B cell (primary cell): Measurements from ENCODE around the gene ZNF839. TPM values are rescaled to one million over a fixed set of nuclear protein-coding genes. Genes with fewer than 3 reads are reported as not detected.

Source experiments
- ATAC-seq: fragments of 200-7000 bp; cut with Tn5 transposase; one replicate; pipeline ENCODE4 v1.10.0; 2021; ENCODE audit warnings: low read depth, mild to moderate bottlenecking, moderate number of reproducible peaks, moderate library complexity
- CTCF ChIA-PET: fragments of 350-600 bp; sonication (Branson Sonifier 250); formaldehyde crosslinking; loops from one replicate; lab custom pipeline; 2021; ENCODE audit warnings: antibody characterized with exemption, inconsistent platforms; lab: Charles Lee
- POLR2A ChIA-PET: fragments of 350-600 bp; sonication (Branson Sonifier 250); formaldehyde crosslinking; loops from one replicate; lab custom pipeline; 2021; ENCODE audit warnings: antibody characterized with exemption; lab: Charles Lee
- DNase-seq: peaks from one replicate; pipeline ENCODE4 v3.0.0; 2013
- H2AFZ ChIP-seq: 2 replicates; pipeline ENCODE4 v1.6.1; 2012; ENCODE audit warnings: mild to moderate bottlenecking, low read depth, low read length; ENCODE audit not compliant: insufficient read depth, poor library complexity, severe bottlenecking
- H3K27ac ChIP-seq, 2 donors: 1 replicate in 1 of 2; 2 replicates in 1 of 2; pipeline ENCODE4 v1.5.1; 2012 to 2013; ENCODE audit warnings: low read length in 2 of 2, mild to moderate bottlenecking in 2 of 2, moderate library complexity in 1 of 2
- H3K27me3 ChIP-seq, 4 experiments: fragments of 200-600 bp in 1 of 4; sonication (generic) in 1 of 4; replicated peaks in 1 of 4; 1 replicate in 2 of 4; 2 replicates in 2 of 4; pipeline versions ENCODE4 v1.6.1 to v1.7.0; 2013 to 2016; ENCODE audit warnings: low read length in 3 of 4, mild to moderate bottlenecking in 2 of 4, mixed read lengths in 1 of 4, moderate library complexity in 1 of 4; ENCODE audit not compliant: insufficient read depth in 4 of 4, control insufficient read depth in 3 of 4; ENCODE audit errors: control extremely low read depth in 1 of 4
- H3K36me3 ChIP-seq, 2 experiments: replicated peaks in 1 of 2; 1 replicate in 1 of 2; 2 replicates in 1 of 2; pipeline versions ENCODE4 v1.6.1 to v1.7.1; 2013; ENCODE audit warnings: low read length in 1 of 2; ENCODE audit not compliant: insufficient read depth in 2 of 2, control insufficient read depth in 1 of 2; ENCODE audit errors: control extremely low read depth in 1 of 2, extremely low read depth in 1 of 2
- H3K4me1 ChIP-seq, 2 donors: fragments of 200-600 bp in 1 of 2; sonication (generic) in 1 of 2; 1 replicate in 1 of 2; 2 replicates in 1 of 2; pipeline versions ENCODE4 v1.5.1 to v1.6.1; 2013 to 2017; ENCODE audit warnings: low read length in 2 of 2; ENCODE audit not compliant: control insufficient read depth in 2 of 2, insufficient read depth in 2 of 2
- H3K4me2 ChIP-seq: replicated peaks from 2 replicates; pipeline ENCODE3; 2012; ENCODE audit warnings: mild to moderate bottlenecking, low read depth, low read length; ENCODE audit not compliant: poor library complexity, severe bottlenecking
- H3K4me3 ChIP-seq, 5 experiments: fragments of 200-600 bp in 1 of 5; sonication (generic) in 1 of 5; 1 replicate in 3 of 5; 2 replicates in 2 of 5; pipeline versions ENCODE4 v1.5.1 to v1.7.0; 2011 to 2016; ENCODE audit warnings: low read length in 4 of 5, mild to moderate bottlenecking in 4 of 5, low read depth in 2 of 5, control low read depth in 1 of 5, moderate library complexity in 1 of 5; ENCODE audit not compliant: insufficient read depth in 1 of 5; ENCODE audit errors: control extremely low read depth in 1 of 5, extremely low read depth in 1 of 5
- H3K79me2 ChIP-seq: fragments of 200-600 bp; sonication (generic); one replicate; pipeline ENCODE4 v1.6.0; 2016; ENCODE audit warnings: low read length; ENCODE audit not compliant: control insufficient read depth, insufficient read depth
- H3K9ac ChIP-seq: fragments of 200-600 bp; sonication (generic); 2 replicates; pipeline ENCODE4 v1.6.1; 2017; ENCODE audit warnings: mild to moderate bottlenecking, low read length, moderate library complexity
- H3K9me3 ChIP-seq, 3 donors: one replicate each; pipeline versions ENCODE4 v1.6.1 to v1.7.1; 2013; ENCODE audit warnings: low read length in 2 of 3; ENCODE audit not compliant: control insufficient read depth in 2 of 3, insufficient read depth in 1 of 3; ENCODE audit errors: control extremely low read depth in 1 of 3
- H4K20me1 ChIP-seq: 2 replicates; pipeline ENCODE4 v1.6.0; 2012; ENCODE audit warnings: mild to moderate bottlenecking, low read length; ENCODE audit not compliant: insufficient read depth, control insufficient read depth, poor library complexity, severe bottlenecking
- H3K27ac Mint-ChIP-seq: one replicate; pipeline ENCODE4 v1.8.0; 2021; ENCODE audit warnings: mixed read lengths
- H3K27me3 Mint-ChIP-seq: one replicate; pipeline ENCODE4 v1.8.0; 2021; ENCODE audit warnings: mixed read lengths
- H3K4me1 Mint-ChIP-seq: one replicate; pipeline ENCODE4 v1.8.0; 2021; ENCODE audit warnings: mixed read lengths
- H3K4me3 Mint-ChIP-seq: one replicate; pipeline ENCODE4 v1.8.0; 2021; ENCODE audit warnings: mixed read lengths
- H3K9me3 Mint-ChIP-seq: one replicate; pipeline ENCODE4 v1.8.0; 2022; ENCODE audit warnings: mixed read lengths; ENCODE audit not compliant: insufficient read depth
- EZH2 ChIP-seq: IDR thresholded peaks from 2 replicates; pipeline ENCODE4 v1.6.1; 2012; ENCODE audit warnings: borderline replicate concordance, low read depth, mild to moderate bottlenecking, moderate library complexity, low read length; ENCODE audit not compliant: insufficient read depth, poor library complexity, severe bottlenecking
- WGBS: methylation state at CpG from one replicate; pipeline ENCODE4 v1.1.5; 2013; ENCODE audit warnings: missing lambda C conversion rate; ENCODE audit not compliant: insufficient coverage; 5-methylcytosine and 5-hydroxymethylcytosine counted together
- intact Hi-C: fragments of 100-400 bp; cut with micrococcal nuclease; formaldehyde crosslinking; loops from one replicate; pipeline ENCODE4 v1.10.0; 2022
- polyA plus RNA-seq: library from polyadenylated mRNA; depleted of rRNA; stranded (reverse); fragments of >200 nt; gene quantifications from 2 replicates; pipeline ENCODE4 v1.2.3, GENCODE V29; 2012
- total RNA-seq, 2 donors: library from RNA; stranded (reverse); fragments of 120-200 nt in 1 of 2; gene quantifications; 1 replicate in 1 of 2; 2 replicates in 1 of 2; pipeline versions ENCODE4 v1.2.3 to v1.2.4, GENCODE V29; 2013 to 2022
- TF ChIP-seq, protein P1 (sequence below): fragments of 200-600 bp; IDR thresholded peaks from one replicate; pipeline ENCODE4 v1.8.0; 2022; ENCODE audit warnings: antibody characterized with exemption, mild to moderate bottlenecking

ZNF839 gene
- total and polyA plus RNA-seq, 2 donors (not counting 1 experiment from before 2014, with no cell fraction given) = 22.8 to 28.8 TPM

DNA sequence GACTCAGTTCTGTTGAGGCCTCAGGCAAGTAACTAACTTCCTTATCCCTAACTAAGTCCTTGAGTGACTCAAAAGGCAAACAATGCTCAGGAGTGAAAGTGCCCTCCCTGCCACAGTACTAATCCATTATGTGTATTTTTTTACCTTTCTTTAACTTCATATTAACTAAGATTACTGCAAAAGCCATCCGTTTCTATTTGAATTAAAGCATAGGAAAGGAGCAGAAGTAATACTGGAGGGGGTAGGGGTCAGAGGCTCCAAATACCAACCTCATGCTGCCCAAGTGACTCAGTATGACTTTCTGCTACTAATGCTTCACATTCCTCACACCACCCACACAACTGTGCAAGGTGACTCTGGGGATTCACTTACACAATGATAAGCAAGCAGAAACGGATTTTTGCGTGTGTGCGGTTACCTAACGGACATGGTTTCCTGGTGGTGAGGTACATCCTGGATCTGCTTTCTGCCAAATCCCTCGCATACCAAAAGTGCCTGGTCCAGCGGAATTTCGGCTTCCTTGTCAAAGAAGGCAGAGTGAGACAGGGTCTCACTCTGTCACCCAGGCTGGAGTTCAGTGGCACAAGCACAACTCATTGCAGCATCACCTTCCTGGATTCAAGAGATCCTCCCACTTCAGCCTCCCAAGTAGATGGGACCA lies 39.7 kb upstream of the ZNF839 start:
- Histone ChIP-seq H3K4me1 (no peaks in the 10 kb centered on the region), H3K9ac (no peak overlapping the region), H3K4me2 (no peak overlapping the region), H2AFZ (no peak overlapping the region), H3K36me3 (no peaks in the 10 kb centered on the region), H3K4me3 (no peak overlapping the region), H3K27me3 (no peaks in the 10 kb centered on the region), H3K9me3 (no peaks in the 10 kb centered on the region), H3K27ac (no peak overlapping the region), H3K79me2 (no peaks in the 10 kb centered on the region), H4K20me1 (no peaks in the 10 kb centered on the region)
- intact Hi-C loops = no loop called here
- TF ChIP-seq, protein P1, sequence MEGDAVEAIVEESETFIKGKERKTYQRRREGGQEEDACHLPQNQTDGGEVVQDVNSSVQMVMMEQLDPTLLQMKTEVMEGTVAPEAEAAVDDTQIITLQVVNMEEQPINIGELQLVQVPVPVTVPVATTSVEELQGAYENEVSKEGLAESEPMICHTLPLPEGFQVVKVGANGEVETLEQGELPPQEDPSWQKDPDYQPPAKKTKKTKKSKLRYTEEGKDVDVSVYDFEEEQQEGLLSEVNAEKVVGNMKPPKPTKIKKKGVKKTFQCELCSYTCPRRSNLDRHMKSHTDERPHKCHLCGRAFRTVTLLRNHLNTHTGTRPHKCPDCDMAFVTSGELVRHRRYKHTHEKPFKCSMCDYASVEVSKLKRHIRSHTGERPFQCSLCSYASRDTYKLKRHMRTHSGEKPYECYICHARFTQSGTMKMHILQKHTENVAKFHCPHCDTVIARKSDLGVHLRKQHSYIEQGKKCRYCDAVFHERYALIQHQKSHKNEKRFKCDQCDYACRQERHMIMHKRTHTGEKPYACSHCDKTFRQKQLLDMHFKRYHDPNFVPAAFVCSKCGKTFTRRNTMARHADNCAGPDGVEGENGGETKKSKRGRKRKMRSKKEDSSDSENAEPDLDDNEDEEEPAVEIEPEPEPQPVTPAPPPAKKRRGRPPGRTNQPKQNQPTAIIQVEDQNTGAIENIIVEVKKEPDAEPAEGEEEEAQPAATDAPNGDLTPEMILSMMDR = no peak
- no peak for TF ChIP-seq EZH2
- CTCF ChIA-PET = no interaction called here
- WGBS = 96% methylated on average over 7 of the region's 8 CpGs
- Mint-ChIP-seq H3K4me1 (no peaks in the 10 kb centered on the region), H3K27ac (no peak overlapping the region), H3K9me3 (no peaks in the 10 kb centered on the region), H3K4me3 (no peak overlapping the region), H3K27me3 (no peaks in the 10 kb centered on the region)
- POLR2A ChIA-PET = no interaction called here
- no peak for DNase-seq
- no peak for ATAC-seq

DNA sequence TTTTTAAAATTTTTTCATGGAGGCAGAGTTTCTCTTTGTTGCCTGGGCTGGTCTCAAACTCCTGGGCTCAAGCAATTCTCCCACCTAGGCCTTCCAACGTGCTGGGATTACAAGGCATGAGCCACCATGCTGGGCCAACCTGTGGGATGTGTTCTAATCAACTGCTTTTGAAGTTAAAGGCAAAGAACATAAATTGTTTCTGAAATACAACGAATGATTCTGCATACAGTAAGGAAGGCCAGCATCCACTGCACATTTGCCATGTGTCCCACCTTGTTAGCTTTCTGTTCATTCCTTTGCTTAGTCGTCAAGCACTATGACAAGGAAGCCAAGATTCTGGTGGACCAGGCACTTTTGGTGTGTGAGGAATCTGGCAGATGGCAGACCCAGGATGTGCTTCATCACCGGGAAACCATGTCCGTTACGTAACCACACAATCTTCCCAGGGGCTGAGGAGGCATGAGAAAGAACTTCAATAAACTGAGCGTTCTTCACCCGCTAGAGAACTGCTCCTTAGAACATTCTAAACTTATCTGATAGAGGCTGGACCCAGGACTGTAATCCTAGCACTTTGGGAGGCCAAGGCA lies 39.1 kb upstream of the ZNF839 start:
- TF ChIP-seq, protein P1 = no peak
- no peak for TF ChIP-seq EZH2

More for the DNA sequence above, 39.1 kb upstream of the ZNF839 start:
- intact Hi-C loops = no loop called here
- Histone ChIP-seq H3K9ac (no peak overlapping the region), H3K4me1 (no peaks in the 10 kb centered on the region), H3K79me2 (no peaks in the 10 kb centered on the region), H3K27me3 (no peaks in the 10 kb centered on the region), H2AFZ (no peak overlapping the region), H3K4me2 (no peak overlapping the region), H3K36me3 (no peaks in the 10 kb centered on the region), H3K9me3 (no peaks in the 10 kb centered on the region), H3K27ac (no peak overlapping the region), H3K4me3 (no peak overlapping the region), H4K20me1 (no peaks in the 10 kb centered on the region)
- no peak for DNase-seq
- POLR2A ChIA-PET = no interaction called here
- no peak for ATAC-seq
- Mint-ChIP-seq H3K4me1 (no peaks in the 10 kb centered on the region), H3K4me3 (no peak overlapping the region), H3K27ac (no peak overlapping the region), H3K27me3 (no peaks in the 10 kb centered on the region), H3K9me3 (no peaks in the 10 kb centered on the region)
- WGBS = 100% methylated on average over 7 of the region's 8 CpGs
- CTCF ChIA-PET = no interaction called here
